GM21529 (cell line): ENCODE measurements around the gene LYZL6.
"Not testable (repeated sequence)": the region's sequence is repeated elsewhere in the genome, so short reads cannot be mapped to it uniquely, and the experiment has no call there.

Experiments used
- ATAC-seq: cut with Tn5 transposase; IDR thresholded peaks from one replicate; pipeline ENCODE4 v1.9.1; 2021; ENCODE audit not compliant: unreplicated experiment

Gene LYZL6

GRCh38 chr17:35947156-35947585 is 3.7 kb upstream of the LYZL6 start:
- no peak for ATAC-seq

- no peak for ATAC-seq
Observed at GRCh38 chr17:35944151-35944550, 638 bp upstream of the LYZL6 start.

GRCh38 chr17:35942588-35943186 is 826 bp downstream of the LYZL6 start:
- ATAC-seq, result no peak

GRCh38 chr17:35938492-35938891 is 5.0 kb downstream of the LYZL6 start:
- not testable (repeated sequence) for ATAC-seq

GRCh38 chr17:35936063-35936462 is 7.5 kb downstream of the LYZL6 start:
- ATAC-seq, result no peak

GRCh38 chr17:35934760-35935159 is 8.8 kb downstream of the LYZL6 start:
- ATAC-seq, result no peak

- ATAC-seq, result no peak
Observed at GRCh38 chr17:35932586-35932985, 10.9 kb downstream of the LYZL6 start.

GRCh38 chr17:35931794-35932425 is 11.6 kb downstream of the LYZL6 start:
- ATAC-seq, result no peak

- no peak for ATAC-seq
Observed at GRCh38 chr17:35930211-35931065, 13.1 kb downstream of the LYZL6 start, which contains the start of gene RDM1. Gene RDM1 (minus strand): TSS chr17:35930773. CDS start chr17:35930727, 46 bp downstream.

- no peak for ATAC-seq
Observed at GRCh38 chr17:35927714-35928113, 15.8 kb downstream of the LYZL6 start.

- ATAC-seq, result no peak
Observed at GRCh38 chr17:35923609-35924114, 19.9 kb downstream of the LYZL6 start.

GRCh38 chr17:35920229-35920628 is 23.3 kb downstream of the LYZL6 start:
- no peak for ATAC-seq

- no peak for ATAC-seq
Observed at GRCh38 chr17:35918665-35919064, 24.8 kb downstream of the LYZL6 start.

- no peak for ATAC-seq
Observed at GRCh38 chr17:35917519-35918213, 25.8 kb downstream of the LYZL6 start.

- no peak for ATAC-seq
Observed at GRCh38 chr17:35915153-35915964, 28.2 kb downstream of the LYZL6 start.

GRCh38 chr17:35914354-35914753 is 29.2 kb downstream of the LYZL6 start:
- no peak for ATAC-seq

- no peak for ATAC-seq
Observed at GRCh38 chr17:35913609-35914008, 29.9 kb downstream of the LYZL6 start.

- no peak for ATAC-seq
Observed at GRCh38 chr17:35912942-35913341, 30.6 kb downstream of the LYZL6 start.

- no peak for ATAC-seq
Observed at GRCh38 chr17:35912339-35912912, 31.1 kb downstream of the LYZL6 start.

GRCh38 chr17:35909408-35909807 is 34.1 kb downstream of the LYZL6 start:
- no peak for ATAC-seq
